ENCODE data around the gene GPR21.

DNA sequence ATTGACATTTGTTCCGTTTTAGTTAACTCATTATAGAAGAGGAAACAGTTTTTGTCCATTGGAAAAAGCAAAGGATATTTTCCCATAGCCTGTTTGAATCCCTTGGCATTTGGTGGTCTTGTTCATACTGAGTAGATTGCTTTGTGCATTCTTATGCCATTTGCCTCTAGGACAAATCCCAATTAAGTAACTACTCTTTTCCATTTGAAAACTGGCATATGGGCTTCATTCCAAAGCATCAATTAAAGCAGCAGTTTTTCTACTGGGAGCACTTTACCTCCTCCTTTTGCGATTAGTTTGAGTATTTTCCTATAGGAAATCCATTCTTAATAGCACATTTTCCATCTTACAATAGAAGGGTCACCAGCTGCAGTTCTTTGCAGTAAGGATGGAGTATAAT is 31.2 kb downstream of the GPR21 start:
- TF ChIP-seq, protein P1, sequence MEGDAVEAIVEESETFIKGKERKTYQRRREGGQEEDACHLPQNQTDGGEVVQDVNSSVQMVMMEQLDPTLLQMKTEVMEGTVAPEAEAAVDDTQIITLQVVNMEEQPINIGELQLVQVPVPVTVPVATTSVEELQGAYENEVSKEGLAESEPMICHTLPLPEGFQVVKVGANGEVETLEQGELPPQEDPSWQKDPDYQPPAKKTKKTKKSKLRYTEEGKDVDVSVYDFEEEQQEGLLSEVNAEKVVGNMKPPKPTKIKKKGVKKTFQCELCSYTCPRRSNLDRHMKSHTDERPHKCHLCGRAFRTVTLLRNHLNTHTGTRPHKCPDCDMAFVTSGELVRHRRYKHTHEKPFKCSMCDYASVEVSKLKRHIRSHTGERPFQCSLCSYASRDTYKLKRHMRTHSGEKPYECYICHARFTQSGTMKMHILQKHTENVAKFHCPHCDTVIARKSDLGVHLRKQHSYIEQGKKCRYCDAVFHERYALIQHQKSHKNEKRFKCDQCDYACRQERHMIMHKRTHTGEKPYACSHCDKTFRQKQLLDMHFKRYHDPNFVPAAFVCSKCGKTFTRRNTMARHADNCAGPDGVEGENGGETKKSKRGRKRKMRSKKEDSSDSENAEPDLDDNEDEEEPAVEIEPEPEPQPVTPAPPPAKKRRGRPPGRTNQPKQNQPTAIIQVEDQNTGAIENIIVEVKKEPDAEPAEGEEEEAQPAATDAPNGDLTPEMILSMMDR (IDR thresholded peaks at IDR 0.05) = no peak
- TF ChIP-seq POLR2A (IDR thresholded peaks at IDR 0.05) = no peak
